Stomach (tissue), 9 donors: ENCODE data around the gene INS. TPM values are rescaled to one million over a fixed set of nuclear protein-coding genes. Genes with fewer than 3 reads are reported as not detected.

Experiments used
- DNase-seq, 2 donors: peaks; one replicate each; pipeline versions ENCODE4 v3.0.0 to v3.0.0-alpha.2; 2013 to 2019
- H3K27ac ChIP-seq, 5 donors: fragments of 200-600 bp in 4 of 5; sonication (generic) in 4 of 5; one replicate each; pipeline ENCODE4 v1.5.1; 2013 to 2019; ENCODE audit warnings: mild to moderate bottlenecking in 1 of 5, moderate library complexity in 1 of 5
- H3K27me3 ChIP-seq, 3 donors: fragments of 200-600 bp; sonication (generic); one replicate each; pipeline ENCODE4 v1.5.1; 2017 to 2019; ENCODE audit warnings: mixed run types in 1 of 3
- H3K36me3 ChIP-seq, 4 donors: fragments of 200-600 bp; sonication (generic); 1 replicate in 3 of 4; 2 replicates in 1 of 4; pipeline ENCODE4 v1.5.1; 2016 to 2019
- H3K4me1 ChIP-seq, 4 donors: fragments of 200-600 bp; sonication (generic); one replicate each; pipeline ENCODE4 v1.5.1; 2016 to 2019
- H3K4me3 ChIP-seq, 4 donors: fragments of 200-600 bp; sonication (generic) in 3 of 4; one replicate each; pipeline ENCODE4 v1.5.1; 2016 to 2019; ENCODE audit warnings: mild to moderate bottlenecking in 1 of 4
- H3K9me3 ChIP-seq, 4 donors: fragments of 200-600 bp; sonication (generic); one replicate each; pipeline ENCODE4 v1.5.1; 2016 to 2019
- EP300 ChIP-seq: sonication (generic); formaldehyde crosslinking; IDR thresholded peaks from one replicate; pipeline ENCODE4 v1.6.1; 2017; ENCODE audit warnings: antibody characterized with exemption
- POLR2A ChIP-seq, 4 donors: fragments of 450-650 bp; IDR thresholded peaks; one replicate each; pipeline ENCODE4 v1.6.1; 2016; ENCODE audit warnings: antibody characterized with exemption in 4 of 4, control low read depth in 2 of 4, mild to moderate bottlenecking in 1 of 4, moderate library complexity in 1 of 4
- POLR2AphosphoS5 ChIP-seq, 3 donors: sonication (generic); formaldehyde crosslinking; IDR thresholded peaks; one replicate each; pipeline ENCODE4 v1.6.1; 2016; ENCODE audit warnings: antibody characterized with exemption in 3 of 3
- WGBS, 5 donors: extraction: QIAGEN DNeasy Blood & Tissue Kit in 3 of 5; methylation state at CpG; one replicate each; pipeline versions ENCODE4 v1.1.5 to v1.1.7; 2013 to 2018; 5-methylcytosine and 5-hydroxymethylcytosine counted together
- intact Hi-C: fragments of 100-400 bp; cut with DNase I; formaldehyde crosslinking; loops from one replicate; pipeline ENCODE4 v1.15.1; 2023; ENCODE audit warnings: low total_unique reads
- polyA plus RNA-seq, 3 donors: library from polyadenylated mRNA; stranded (reverse); fragments of 200-250 nt; gene quantifications; one replicate each; pipeline ENCODE4 v1.2.3, GENCODE V29; 2013
- total RNA-seq, 5 donors: library from RNA; depleted of rRNA; stranded (reverse); fragments of >200 nt; gene quantifications; one replicate each; pipeline versions ENCODE4 v1.1.0 to v1.2.3, GENCODE V29; 2014 to 2016
- TF ChIP-seq, protein P1 (sequence below), 7 experiments: fragments of 450-650 bp in 4 of 7; fragments of 200-600 bp in 3 of 7; sonication (generic) in 3 of 7; IDR thresholded peaks; one replicate each; pipeline ENCODE4 v1.5.1; 2016 to 2019; ENCODE audit warnings: antibody characterized with exemption in 7 of 7, control low read depth in 2 of 7, mild to moderate bottlenecking in 1 of 7
- donor health status: healthy with polysubstance abuse.
- donor health status: Bipolar disorder and iron deficiency.
- donor health status: healthy.

The INS gene
- total and polyA plus RNA-seq, 8 donors = 7.2 to 37.6 TPM; not detected in 6

DNA sequence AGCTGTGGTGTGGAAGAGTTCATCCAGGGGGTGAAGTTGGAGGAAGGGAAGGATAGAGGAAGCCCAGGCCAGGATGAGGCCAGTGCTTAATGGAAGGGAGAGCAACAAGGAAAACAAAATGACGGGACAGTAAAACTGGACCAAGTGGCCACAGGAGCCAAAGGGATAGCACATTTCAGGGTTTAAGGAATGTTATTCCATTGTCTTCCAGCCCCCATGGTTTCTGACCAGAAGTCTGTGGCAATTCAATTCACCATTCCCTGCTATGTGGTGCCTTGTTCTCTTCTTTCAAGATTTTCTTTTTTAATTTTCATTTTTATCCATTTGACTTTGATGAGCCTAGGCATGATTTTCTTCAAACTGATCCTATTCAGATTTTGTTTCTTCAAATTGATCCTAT, 44.3 kb downstream of the INS start:
- Histone ChIP-seq H3K27ac (no peak overlapping the region), H3K4me3 (no peak overlapping the region), H3K36me3 (no peaks in the 10 kb centered on the region), H3K4me1 (no peaks in the 10 kb centered on the region), H3K27me3 (peaks cover 0 to 21% (median 4%) of the 10 kb centered on the region in 3 donors), H3K9me3 (peaks cover 0 to 19% (median 15%) of the 10 kb centered on the region in 4 donors)
- no peak for TF ChIP-seq EP300
- TF ChIP-seq POLR2AphosphoS5 (IDR thresholded peaks at IDR 0.05) = no peak
- TF ChIP-seq POLR2A (IDR thresholded peaks at IDR 0.05) = no peak
- WGBS, 5 donors = 80 to 94% (median 89%) methylated on average over 1 of the region's 1 CpG
- intact Hi-C loops = no loop called here
- DNase-seq = no peak

DNA sequence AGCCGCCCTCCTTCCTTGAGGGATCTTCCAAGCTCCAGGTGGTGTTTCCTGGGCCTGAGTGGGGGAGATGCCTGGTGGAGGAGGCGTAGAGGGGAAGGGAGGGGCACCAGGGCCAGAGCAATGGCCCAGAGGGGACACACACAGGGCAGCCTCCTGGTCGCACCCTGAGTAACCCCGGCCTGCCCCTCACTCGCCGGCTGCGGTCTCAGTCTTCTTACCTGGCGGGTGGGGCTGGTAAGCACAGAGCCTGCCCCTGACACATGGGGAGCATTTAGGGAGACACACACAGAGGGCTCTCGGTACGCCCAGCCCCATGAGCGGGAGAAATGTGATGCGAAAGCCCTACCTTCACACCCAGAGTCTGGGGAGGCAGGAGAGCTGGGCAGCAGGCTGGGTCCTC, 45.7 kb downstream of the INS start:
- H3K9me3 ChIP-seq = peaks cover 0 to 19% (median 15%) of the 10 kb centered on the region in 4 donors
- no peak for TF ChIP-seq POLR2A (IDR thresholded peaks at IDR 0.05)
- TF ChIP-seq POLR2AphosphoS5 (IDR thresholded peaks at IDR 0.05) = no peak
- TF ChIP-seq, protein P1, sequence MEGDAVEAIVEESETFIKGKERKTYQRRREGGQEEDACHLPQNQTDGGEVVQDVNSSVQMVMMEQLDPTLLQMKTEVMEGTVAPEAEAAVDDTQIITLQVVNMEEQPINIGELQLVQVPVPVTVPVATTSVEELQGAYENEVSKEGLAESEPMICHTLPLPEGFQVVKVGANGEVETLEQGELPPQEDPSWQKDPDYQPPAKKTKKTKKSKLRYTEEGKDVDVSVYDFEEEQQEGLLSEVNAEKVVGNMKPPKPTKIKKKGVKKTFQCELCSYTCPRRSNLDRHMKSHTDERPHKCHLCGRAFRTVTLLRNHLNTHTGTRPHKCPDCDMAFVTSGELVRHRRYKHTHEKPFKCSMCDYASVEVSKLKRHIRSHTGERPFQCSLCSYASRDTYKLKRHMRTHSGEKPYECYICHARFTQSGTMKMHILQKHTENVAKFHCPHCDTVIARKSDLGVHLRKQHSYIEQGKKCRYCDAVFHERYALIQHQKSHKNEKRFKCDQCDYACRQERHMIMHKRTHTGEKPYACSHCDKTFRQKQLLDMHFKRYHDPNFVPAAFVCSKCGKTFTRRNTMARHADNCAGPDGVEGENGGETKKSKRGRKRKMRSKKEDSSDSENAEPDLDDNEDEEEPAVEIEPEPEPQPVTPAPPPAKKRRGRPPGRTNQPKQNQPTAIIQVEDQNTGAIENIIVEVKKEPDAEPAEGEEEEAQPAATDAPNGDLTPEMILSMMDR (IDR thresholded peaks at IDR 0.05) = no peak
- TF ChIP-seq EP300 = no peak
- no peak overlapping the region for H3K27ac ChIP-seq
- no peak overlapping the region for H3K4me3 ChIP-seq
- peaks cover 0 to 7% (median 0%) of the 10 kb centered on the region in 3 donors for H3K27me3 ChIP-seq
- intact Hi-C loops = no loop called here
- H3K4me1 ChIP-seq = no peaks in the 10 kb centered on the region
- 88 to 99% (median 97%) methylated on average over 9 to 12 of the region's 12 CpGs for WGBS, 5 donors
- no peaks in the 10 kb centered on the region for H3K36me3 ChIP-seq
- no peak for DNase-seq

DNA sequence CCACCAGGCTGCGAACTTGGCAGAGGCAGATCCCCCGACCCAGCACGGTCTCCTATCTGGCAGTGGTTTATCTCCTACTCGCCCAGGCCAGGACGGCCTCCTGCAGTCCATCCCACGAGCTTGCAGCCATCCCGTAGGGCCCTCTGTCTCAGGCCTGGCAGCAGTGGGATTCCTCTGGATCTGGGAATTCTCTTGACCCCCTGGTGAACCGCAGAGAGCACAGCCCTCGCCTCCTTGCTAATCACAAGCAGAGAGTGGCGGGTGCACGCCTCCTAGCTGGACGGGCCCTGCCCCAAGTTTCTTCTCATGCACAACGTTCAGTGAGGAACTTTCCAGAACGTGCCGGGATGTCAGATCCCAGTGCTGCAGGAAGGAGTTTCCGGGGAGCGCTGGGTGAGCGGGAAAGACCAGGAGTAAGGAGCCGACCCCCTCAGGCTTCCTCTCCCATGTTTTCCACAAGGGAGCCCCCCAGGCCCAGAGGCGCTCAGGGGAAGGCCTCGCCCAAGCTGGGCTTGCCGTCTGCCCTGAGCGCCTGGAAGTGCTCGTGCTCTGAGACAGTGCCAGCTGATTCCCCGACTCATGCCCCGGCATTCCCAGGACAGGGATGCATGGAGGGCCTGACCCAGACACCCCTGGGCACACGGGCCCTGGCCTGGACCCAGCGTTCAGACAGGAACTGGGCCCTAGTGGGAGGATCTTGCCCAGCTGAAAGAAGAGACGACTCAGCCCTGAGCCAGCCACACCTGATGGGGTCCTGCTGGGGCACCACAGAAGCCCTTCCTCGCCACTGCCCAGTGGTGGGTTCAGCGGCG, 46.4 kb downstream of the INS start:
- H3K4me3 ChIP-seq = no peak overlapping the region
- H3K4me1 ChIP-seq = no peaks in the 10 kb centered on the region
- intact Hi-C loops = no loop called here
- DNase-seq = no peak
- TF ChIP-seq EP300 (no peak), POLR2A (IDR thresholded peaks at IDR 0.05) (no peak), POLR2AphosphoS5 (IDR thresholded peaks at IDR 0.05) (no peak)
- TF ChIP-seq, protein P1 (IDR thresholded peaks at IDR 0.05) = no peak
- no peaks in the 10 kb centered on the region for H3K36me3 ChIP-seq
- 82 to 90% (median 89%) methylated on average over 17 to 32 of the region's 32 CpGs for WGBS, 5 donors
- peaks cover 0 to 19% (median 15%) of the 10 kb centered on the region in 4 donors for H3K9me3 ChIP-seq
- H3K27ac ChIP-seq = no peak overlapping the region
- H3K27me3 ChIP-seq = peaks cover 0 to 3% (median 0%) of the 10 kb centered on the region in 3 donors

DNA sequence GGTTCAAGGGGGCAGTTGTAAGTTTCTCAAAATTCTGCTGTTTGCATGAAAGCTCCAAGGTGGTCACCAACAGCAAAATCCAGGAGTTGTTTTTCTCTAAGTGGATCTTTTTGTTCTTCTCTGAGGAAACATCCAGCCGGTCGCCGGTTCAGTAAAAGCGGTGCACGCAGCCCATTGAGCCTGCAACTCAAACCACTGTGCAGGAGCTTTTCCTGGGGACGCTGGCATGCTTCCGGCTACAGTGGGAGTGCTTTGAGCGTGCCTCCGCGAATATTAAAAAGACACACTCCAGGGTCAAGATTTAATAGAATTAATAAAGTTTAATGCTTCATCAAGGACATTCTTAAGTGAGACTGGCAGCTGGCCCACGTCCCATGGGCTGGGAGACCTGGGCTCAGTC, 47.2 kb downstream of the INS start:
- Histone ChIP-seq H3K27me3 (peaks cover 0 to 4% (median 0%) of the 10 kb centered on the region in 3 donors), H3K4me1 (no peaks in the 10 kb centered on the region), H3K9me3 (peaks cover 0 to 19% (median 15%) of the 10 kb centered on the region in 4 donors), H3K4me3 (no peak overlapping the region), H3K27ac (no peak overlapping the region), H3K36me3 (no peaks in the 10 kb centered on the region)
- intact Hi-C loops = no loop called here
- WGBS, 5 donors = 88 to 92% (median 90%) methylated on average over 11 of the region's 11 CpGs
- no peak for DNase-seq
- TF ChIP-seq POLR2AphosphoS5 (IDR thresholded peaks at IDR 0.05) (no peak), EP300 (no peak), POLR2A (IDR thresholded peaks at IDR 0.05) (no peak)
- TF ChIP-seq, protein P1 (IDR thresholded peaks at IDR 0.05) = no peak

DNA sequence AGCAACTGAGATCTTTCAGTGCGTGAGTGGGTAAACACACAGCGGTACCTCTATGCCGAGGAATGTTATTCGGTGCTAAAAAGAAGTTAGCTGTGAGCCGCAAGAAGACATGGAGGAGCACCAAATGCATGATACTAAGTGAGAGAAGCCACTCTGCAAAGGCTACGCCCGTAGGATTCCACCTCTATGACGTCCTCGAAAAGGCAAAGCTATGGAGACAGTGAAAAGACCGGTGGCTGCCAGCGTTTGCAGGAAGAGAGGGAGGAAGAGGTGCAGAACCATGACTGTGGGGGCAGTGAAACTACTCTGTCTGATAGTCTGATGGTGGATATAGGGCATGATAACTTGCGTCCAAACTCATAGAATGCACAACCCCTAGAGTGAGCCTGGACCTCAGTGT, 50.5 kb downstream of the INS start:
- DNase-seq = no peak
- H3K36me3 ChIP-seq = no peaks in the 10 kb centered on the region
- H3K9me3 ChIP-seq = no peaks in the 10 kb centered on the region
- intact Hi-C loops = no loop called here
- H3K27me3 ChIP-seq = peaks cover 0 to 4% (median 0%) of the 10 kb centered on the region in 3 donors
- H3K4me3 ChIP-seq = no peak overlapping the region
- no peak overlapping the region for H3K27ac ChIP-seq
- no peaks in the 10 kb centered on the region for H3K4me1 ChIP-seq
- TF ChIP-seq POLR2A (IDR thresholded peaks at IDR 0.05) (no peak), EP300 (no peak), POLR2AphosphoS5 (IDR thresholded peaks at IDR 0.05) (no peak)
- TF ChIP-seq, protein P1 (IDR thresholded peaks at IDR 0.05) = no peak
- 88 to 92% (median 90%) methylated on average over 12 of the region's 12 CpGs for WGBS, 5 donors
